Measurements from ENCODE around the gene ITGAL. TPM values are rescaled to one million over a fixed set of nuclear protein-coding genes. Genes with fewer than 3 reads are reported as not detected.

Gene ITGAL
- total RNA-seq, 4 donors from 2014 or later = 0.56 to 4.6 (median 2.8) TPM

DNA sequence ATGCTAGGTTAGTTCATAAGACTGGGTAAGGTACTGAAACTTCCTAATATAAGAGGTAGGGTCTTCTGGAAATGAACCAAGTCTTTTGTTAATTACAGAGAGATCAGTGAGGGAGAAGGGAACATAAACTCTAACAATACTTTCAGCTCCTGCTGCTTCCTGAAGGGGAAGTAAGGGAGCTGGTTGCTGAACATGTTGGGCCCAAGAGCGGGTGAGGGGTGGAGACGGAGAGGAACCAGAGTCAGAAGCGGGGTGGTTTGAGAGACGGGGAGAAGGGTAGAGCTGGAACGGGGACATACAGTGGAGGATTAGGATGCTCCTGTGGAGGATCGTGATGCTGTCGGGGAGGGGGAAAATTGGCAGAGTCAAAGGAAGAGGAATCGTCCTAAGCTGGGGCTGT lies 73.6 kb downstream of the ITGAL start:
- TF ChIP-seq, protein P1, sequence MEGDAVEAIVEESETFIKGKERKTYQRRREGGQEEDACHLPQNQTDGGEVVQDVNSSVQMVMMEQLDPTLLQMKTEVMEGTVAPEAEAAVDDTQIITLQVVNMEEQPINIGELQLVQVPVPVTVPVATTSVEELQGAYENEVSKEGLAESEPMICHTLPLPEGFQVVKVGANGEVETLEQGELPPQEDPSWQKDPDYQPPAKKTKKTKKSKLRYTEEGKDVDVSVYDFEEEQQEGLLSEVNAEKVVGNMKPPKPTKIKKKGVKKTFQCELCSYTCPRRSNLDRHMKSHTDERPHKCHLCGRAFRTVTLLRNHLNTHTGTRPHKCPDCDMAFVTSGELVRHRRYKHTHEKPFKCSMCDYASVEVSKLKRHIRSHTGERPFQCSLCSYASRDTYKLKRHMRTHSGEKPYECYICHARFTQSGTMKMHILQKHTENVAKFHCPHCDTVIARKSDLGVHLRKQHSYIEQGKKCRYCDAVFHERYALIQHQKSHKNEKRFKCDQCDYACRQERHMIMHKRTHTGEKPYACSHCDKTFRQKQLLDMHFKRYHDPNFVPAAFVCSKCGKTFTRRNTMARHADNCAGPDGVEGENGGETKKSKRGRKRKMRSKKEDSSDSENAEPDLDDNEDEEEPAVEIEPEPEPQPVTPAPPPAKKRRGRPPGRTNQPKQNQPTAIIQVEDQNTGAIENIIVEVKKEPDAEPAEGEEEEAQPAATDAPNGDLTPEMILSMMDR (IDR thresholded peaks at IDR 0.05) = no peak
- no peak for TF ChIP-seq POLR2A (IDR thresholded peaks at IDR 0.05)
- DNase-seq = no peak
- no peaks in the 10 kb centered on the region for H3K27me3 ChIP-seq
- no peaks in the 10 kb centered on the region for H3K36me3 ChIP-seq
- H3K4me1 ChIP-seq = no peaks in the 10 kb centered on the region
- intact Hi-C loops (cut with DNase I) = no loop called here
- H3K27ac ChIP-seq = no peak overlapping the region
- WGBS, 2 donors = 82 to 83% methylated on average over 8 of the region's 8 CpGs
- H3K9me3 ChIP-seq = no peaks in the 10 kb centered on the region
- no peak overlapping the region for H3K4me3 ChIP-seq (replicated peaks in 1 of 3)

DNA sequence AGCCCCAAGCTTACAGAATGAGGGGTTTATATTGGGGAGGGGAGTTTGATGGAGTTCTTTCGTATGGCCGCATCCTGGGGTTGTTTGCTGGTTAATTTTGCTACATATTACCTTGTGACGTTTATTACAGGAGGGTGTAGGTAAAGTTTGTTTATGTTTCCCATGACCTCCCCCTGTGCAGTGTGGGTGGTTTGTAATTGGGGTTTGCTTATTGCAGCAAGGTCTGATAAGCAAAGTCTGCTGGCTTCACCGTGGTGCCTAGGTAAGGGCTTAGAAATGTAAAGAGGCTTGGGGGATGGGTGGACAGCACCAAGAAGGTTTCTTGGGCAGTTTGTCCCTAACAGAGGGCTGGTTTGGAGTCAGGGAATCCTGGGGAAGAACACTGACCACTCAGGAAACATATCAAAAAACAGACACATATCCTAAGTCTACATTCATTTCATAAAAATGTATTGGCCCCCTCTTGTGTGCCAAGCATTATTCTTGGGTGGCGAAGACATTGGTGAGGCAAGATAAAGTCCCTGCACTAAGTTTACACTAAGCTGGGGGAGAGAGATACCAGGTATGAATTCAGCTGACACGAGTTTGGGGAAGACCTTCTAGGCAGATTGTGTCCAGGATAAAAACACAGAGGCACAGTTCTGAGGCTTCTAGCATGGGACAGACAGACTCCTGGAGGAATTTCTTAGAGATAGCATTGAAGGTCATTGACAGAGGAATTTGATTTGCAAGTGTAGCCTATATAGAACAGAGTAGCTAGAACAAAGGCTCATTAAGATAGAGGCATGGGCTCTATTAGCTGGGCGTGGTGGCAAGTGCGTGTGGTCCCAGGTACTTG lies 76.1 kb downstream of the ITGAL start:
- intact Hi-C loops (cut with DNase I) = no loop called here

DNA sequence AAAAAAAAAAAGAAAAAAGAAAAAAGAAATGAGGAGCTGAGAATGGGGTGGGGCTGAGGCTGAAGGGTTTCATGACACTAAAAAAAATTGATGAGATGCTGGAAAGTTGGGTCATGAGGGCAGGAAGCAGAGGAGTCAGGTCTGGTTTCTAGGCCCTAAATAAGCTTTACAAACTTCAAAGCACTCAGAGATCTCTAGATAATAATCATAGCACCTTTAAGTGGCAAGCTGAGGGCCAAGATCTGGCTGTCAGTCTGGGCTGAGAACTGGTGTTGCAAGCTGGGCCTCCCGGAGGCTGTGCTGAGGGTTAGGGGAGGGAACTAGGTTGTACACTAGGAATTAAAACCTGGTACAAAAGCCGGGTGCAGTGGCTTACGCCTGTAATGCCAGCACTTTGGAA lies 79.2 kb downstream of the ITGAL start:
- no peak overlapping the region for H3K4me3 ChIP-seq (replicated peaks in 1 of 3)
- no peaks in the 10 kb centered on the region for H3K27me3 ChIP-seq
- H3K36me3 ChIP-seq = peaks cover 11% of the 10 kb centered on the region in 2 donors
- no peak overlapping the region for H3K27ac ChIP-seq
- TF ChIP-seq, protein P1 (IDR thresholded peaks at IDR 0.05) = no peak
- no peak for TF ChIP-seq POLR2A (IDR thresholded peaks at IDR 0.05)
- DNase-seq = no peak
- peaks cover 0 to 2% of the 10 kb centered on the region in 2 donors for H3K4me1 ChIP-seq
- H3K9me3 ChIP-seq = no peaks in the 10 kb centered on the region
- 58 to 67% methylated on average over 3 of the region's 3 CpGs for WGBS, 2 donors
- intact Hi-C loops (cut with DNase I) = no loop called here

More for the DNA sequence above, 76.1 kb downstream of the ITGAL start:
- Histone ChIP-seq H3K9me3 (no peaks in the 10 kb centered on the region), H3K27ac (no peak overlapping the region), H3K4me3 (replicated peaks in 1 of 3) (no peak overlapping the region), H3K27me3 (no peaks in the 10 kb centered on the region), H3K36me3 (no peaks in the 10 kb centered on the region), H3K4me1 (no peaks in the 10 kb centered on the region)
- WGBS, 2 donors = 77 to 78% methylated on average over 8 of the region's 8 CpGs
- DNase-seq = no peak
- TF ChIP-seq, protein P1 (IDR thresholded peaks at IDR 0.05) = no peak
- no peak for TF ChIP-seq POLR2A (IDR thresholded peaks at IDR 0.05)

DNA sequence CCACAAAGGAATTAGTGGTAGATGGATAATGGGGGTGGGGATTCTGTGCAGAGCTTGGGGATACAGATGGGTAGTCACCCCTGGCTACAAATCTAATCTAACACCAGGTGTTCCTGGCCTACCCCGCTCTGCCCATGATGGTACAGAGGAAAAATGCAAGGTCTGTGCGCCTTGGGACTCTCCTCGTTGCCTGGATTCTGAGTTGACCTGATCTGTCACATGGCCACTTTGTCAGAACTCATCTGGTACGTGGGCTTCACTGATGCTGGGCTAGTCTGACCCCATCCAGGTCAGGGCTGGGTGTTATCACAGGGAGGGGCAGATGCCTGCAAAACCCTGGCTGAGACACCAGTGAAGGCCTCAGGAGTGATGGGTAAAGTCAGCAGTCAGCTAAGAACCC lies 80.4 kb downstream of the ITGAL start:
- Histone ChIP-seq H3K4me3 (replicated peaks in 1 of 3) (no peak overlapping the region), H3K4me1 (peaks cover 6 to 10% of the 10 kb centered on the region in 2 donors), H3K36me3 (peaks cover 11% of the 10 kb centered on the region in 2 donors), H3K9me3 (no peaks in the 10 kb centered on the region), H3K27me3 (no peaks in the 10 kb centered on the region), H3K27ac (no peak overlapping the region)
- TF ChIP-seq, protein P1 (IDR thresholded peaks at IDR 0.05) = no peak
- no peak for TF ChIP-seq POLR2A (IDR thresholded peaks at IDR 0.05)
- no peak for DNase-seq
- 84 to 100% methylated on average over 4 of the region's 4 CpGs for WGBS, 2 donors
- intact Hi-C loops (cut with DNase I) = no loop called here

DNA sequence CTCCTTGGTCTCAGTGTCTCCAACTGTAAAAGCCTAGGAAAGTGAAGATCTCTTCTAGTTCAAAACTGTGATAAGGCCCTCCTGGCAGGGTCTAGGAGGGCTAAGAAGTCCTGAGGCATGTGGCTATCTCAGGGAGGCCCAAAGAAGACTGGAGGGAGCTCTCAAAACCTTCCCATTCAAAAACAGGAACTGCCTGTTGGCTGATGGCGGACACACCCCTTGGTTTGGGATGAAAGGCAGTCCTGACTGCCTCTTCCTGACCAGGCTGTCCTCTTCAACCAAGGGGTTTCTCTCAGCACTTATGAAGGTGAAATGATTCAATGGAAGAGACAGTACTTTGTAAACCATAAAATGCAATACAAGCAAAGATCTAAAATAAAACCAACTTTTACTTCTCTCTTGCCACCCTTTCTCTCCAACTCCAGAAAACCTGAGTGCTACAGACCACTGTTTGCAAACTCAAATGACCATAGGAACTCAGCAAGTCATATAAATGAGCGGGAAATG lies 80.9 kb downstream of the ITGAL start:
- TF ChIP-seq, protein P1 (IDR thresholded peaks at IDR 0.05) = no peak
- no peak for TF ChIP-seq POLR2A (IDR thresholded peaks at IDR 0.05)
- Histone ChIP-seq H3K27me3 (no peaks in the 10 kb centered on the region), H3K4me1 (peaks cover 6 to 10% of the 10 kb centered on the region in 2 donors), H3K4me3 (replicated peaks in 1 of 3) (no peak overlapping the region), H3K9me3 (no peaks in the 10 kb centered on the region), H3K36me3 (peaks cover 11% of the 10 kb centered on the region in 2 donors), H3K27ac (no peak overlapping the region)
- DNase-seq = no peak
- 89 to 94% methylated on average over 2 of the region's 2 CpGs for WGBS, 2 donors
- intact Hi-C loops (cut with DNase I) = no loop called here
